NCI-H1417 (cell line): ENCODE measurements around the gene ZNF750.

Experiments
- DNase-seq, 3 experiments: peaks; one replicate each; lab custom pipeline; 2025; lab: John Stamatoyannopoulos, UW

Gene ZNF750

DNA sequence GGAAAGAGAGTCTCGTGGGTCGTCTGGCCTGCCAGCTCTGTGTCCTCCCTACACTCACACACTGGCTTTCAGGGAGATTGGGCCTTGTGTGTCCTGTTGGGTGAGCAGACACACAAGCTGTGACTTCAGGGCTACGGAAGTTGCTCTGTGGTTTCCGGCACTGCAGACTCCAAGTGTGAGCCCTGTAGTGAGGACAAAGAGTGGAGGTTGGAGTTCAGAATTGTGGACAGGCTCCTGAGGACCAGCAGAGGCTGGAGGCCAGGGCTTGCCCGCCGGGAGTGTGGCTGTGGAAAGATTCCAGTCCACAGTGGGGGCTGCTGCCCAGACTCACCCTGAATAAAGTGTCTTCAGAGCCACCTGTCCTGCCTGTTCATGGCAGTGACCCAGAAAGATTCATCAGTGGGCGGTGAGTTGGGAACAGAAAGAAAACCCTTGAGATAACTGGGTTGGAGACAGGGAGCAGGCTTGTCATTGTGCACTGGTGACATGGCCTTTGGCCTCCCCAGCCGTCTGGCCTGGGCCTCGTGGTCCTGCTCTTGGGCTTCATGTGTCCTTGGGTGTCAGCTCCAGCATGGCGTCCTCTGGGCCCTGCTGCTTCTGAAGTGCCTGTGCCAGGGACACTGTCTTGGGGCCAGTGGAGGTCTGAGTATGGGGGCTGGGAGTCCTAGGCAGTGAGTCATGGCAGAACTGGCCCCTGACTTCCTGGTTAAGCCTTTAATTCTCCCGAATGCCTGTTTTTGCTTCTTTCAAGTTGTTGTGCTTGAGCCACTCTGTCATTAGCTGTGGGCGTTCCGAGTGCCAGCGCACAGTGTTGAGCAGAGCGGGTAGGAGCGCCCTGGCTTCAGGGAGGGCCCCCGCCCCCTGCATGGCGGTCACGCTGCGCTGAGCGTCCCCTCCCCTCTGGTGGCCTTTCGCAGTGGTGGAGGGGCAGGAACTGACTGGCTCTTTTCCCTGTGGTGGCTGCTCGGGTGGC is 19.9 kb upstream of the ZNF750 start:
- DNase-seq, result peak; percentile 60 to 88 (median 62)

DNA sequence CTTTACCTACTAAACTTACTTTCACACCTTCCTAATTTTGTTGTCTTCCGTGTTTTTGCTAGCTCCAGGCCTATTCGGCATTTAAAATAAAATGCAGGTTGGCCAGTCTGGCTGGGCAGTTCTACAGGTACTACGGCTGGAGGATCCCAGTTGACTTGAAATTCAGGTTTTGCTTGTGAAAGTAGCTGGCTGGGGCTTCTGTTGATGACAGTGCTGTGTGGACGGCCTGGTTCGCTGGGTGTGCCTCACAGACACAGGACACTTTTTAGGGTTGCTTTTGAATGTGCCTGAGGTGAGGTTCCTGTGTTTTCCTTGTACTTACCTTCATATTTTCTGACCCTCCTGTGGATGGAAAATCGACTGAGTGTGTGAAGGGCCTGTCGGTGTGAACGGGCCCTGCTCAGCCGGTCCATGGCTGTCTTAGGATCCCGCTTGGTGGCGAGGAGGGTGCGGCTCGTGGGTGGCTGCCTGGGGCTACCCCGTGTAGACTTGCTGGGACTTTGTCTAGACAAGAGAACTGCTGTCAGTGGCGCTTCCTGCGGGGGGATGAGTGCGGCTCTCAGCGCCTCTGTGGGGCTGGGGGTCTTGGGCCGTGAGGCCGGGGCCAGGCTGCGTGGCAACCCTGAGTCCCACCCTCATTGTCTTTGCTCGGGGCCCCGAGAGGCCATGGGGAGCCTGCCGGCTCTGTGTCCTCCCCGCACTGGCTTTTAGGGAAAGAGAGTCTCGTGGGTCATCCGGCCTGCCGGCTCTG is 18.7 kb upstream of the ZNF750 start:
- DNase-seq, result no peak

DNA sequence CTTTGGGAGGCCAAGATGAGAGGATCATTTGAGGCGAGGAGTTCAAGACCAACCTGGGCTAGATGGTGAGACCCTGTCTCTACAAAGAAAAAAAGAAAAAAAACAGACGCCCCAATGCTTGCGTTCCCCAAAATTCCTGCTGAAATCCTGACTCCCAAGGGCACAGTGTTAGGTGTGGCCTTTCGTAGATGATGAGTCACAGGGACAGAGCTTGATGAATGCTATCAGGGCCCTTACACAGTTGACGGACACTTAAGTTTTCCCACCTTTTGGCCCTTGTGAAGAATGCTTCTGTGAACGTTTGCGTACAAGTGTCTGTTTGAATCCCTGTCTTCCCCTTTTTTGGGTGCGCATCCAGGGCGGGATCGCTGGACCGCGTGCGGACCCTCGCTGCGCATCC is 16.5 kb upstream of the ZNF750 start:
- DNase-seq, result no peak

DNA sequence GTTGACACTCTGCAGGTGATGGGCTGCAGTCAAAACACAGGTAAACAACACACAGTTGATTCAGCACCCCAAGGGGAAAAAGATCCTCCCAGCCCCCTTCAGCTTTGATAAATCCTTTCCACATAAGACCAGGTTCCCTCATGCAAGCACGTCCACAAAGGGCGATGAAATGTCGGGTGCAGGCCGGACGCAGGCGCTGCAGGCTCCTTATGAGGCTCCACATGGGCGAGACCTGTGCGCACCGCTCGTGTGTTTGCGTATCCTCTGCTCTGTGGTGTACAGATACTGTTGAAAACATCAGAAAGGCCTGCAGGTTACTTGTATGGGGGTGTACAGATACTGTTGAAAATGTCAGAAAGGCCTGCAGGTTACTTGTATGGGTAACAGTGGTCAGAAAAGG is 14.4 kb upstream of the ZNF750 start:
- no peak for DNase-seq

DNA sequence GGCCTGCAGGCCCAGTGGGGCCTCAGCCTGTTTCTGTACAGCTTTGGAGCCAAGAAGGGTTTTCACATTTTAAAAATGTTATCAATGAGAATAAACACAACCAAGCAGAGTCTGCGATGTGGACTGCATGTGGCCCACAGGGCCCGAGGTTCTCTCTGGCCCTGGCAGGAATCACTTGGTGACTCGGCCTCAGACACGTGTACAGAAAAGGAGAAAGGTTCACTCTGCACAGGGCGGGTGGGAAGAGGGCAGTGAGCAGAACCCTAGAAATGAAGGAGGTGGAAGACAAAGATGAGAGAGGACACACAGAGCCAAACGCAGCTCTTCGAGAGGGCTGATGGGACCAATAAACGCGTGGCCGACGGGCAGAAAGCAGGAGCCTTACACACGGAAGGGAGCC is 11.6 kb upstream of the ZNF750 start:
- peak in 1 of 3 experiments; percentile 74 for DNase-seq

DNA sequence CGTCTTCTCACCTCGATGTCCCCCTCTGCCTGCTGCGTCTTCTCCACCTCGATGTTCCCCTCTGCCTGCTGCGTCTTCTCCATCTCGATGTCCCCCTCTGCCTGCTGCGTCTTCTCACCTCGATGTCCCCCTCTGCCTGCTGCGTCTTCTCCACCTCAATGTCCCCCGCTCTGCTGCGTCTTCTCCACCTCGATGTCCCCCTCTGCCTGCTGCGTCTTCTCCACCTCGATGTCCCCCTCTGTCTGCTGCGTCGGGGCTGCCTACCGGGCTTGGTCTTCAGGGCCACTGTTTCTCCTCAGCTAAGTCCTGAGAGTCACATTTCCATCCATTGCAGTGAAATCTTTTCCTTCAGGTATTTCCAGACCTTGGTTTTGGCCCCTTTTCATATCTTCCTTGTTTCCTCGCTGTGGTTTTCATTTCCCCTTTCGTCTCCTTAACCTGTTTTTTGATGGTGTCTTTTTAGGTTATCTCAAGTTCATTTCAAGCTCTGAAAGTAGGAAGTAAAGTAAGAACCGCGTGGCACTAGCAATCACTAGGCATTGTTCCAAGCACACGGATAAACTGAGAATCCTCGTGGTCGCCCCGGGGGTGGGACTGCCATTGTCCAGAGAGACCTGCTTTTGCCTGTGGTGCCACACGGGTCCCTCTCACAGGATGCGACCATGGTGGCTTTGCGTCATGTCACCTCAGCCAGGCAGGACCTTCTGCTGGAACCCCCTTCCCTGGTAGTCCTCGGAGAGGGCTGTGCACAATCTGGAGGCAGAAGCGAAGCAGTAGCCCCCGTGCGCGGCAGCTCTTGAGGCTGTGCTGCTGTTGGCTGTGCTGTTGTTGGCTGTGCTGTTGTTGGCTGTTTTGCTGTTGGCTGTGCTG is 9.5 kb upstream of the ZNF750 start:
- DNase-seq, result no peak

DNA sequence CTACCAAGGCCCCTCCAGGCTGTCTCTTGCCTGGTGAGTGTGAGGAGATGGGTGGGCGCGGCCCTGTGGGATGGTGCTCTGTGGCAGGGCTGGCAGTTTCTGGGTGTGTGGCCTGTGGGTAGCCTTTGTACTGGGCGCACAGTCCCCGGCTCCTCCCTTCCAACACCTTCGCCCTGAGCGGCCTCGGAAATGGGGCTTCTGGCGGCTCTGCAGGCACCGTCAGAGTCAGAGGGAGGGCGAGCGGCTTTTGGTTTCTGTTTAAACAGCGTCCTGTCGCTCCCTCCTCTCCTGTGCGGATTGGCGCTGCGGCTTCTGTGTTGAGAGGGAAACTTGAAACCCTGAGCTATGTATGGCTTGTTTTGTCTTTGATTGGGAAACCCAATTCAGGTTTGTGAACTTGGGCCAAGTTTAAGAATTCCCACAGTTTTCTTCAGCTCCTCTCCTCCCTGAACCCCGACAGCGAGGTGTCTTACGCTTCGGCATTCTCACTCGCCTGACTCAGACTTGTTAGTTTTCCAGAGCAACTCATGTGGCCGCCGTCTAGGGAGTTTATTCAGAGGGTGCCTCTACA is 8.3 kb upstream of the ZNF750 start:
- DNase-seq, result peak in 1 of 3 experiments; percentile 87

DNA sequence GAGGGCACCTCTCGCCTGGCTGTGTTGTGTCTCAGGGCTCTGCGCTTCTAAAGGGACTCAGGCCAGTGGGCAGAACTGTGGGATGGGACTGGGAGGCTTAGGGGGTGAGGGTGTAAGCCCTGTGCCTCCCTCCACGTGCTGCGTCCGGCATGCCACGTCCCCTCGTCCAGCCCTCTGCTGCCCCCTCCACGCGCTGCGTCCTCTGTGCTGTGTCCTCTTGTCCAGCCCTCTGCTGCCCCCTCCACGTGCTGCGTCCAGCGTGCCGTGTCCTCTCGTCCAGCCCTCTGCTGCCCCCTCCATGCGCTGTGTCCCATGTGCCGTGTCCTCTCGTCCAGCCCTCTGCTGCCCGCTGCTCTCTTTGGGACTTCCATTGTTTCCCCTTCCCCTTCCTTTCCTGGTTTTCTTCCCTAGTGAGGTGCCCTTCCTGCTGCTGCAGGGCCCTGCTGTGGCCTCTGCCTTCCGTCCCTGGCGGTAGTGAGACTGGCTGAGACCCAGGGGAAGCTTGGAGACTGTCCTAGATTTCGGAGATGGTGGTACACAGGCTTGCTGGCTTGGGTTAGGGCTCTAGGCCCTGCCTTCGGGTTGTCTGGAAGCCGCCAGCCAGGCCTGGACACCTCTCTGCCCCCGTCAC is 6.4 kb upstream of the ZNF750 start:
- no peak for DNase-seq

DNA sequence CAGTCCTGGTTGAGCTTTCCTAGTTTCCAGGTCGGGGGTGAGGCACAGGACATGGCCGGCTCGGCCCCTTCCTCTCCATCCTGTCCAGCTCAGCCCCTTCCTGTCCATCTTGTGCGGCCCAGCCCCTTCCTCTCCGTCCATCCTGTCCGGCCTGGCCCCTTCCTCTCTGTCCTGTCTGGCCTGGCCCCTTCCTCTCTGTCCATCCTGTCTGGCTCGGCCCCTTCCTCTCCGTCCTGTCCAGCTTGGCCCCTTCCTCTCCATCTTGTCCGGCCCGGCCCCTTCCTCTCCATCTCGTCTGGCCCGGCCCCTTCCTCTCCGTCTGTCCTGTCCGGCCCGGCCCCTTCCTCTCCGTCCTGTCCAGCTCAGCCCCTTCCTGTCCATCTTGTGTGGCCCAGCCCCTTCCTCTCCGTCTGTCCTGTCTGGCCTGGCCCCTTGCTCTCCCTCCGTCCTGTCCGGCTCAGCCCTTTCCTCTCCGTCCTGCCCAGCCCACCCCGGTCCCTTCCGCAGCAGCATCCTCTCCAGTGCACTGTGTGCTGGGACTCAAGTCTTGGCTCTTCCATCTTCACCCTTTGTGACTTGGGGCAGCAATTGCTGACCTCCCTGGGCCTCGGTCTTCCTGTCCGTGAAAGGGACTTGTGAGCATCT is 5.5 kb upstream of the ZNF750 start:
- DNase-seq, result no peak

DNA sequence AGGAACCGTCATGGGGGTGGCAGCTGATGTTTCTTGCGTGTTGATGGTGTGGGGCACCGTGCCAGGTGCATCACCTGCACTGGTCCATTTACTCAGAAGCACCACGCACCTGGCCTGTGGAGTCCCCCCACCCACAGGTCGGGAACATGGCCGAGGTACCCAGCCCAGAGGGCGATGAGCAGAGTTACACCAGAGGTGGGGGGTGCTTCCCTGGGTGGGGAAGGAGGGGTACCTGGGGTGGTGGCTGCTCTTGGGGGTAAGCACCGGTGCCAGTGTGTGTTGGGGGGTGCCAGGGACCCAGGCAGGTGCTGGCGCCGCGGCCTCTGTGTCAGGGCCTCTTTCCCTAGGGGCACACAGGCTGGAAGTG is 5.0 kb upstream of the ZNF750 start:
- peak; percentile 33 to 68 (median 54) for DNase-seq

DNA sequence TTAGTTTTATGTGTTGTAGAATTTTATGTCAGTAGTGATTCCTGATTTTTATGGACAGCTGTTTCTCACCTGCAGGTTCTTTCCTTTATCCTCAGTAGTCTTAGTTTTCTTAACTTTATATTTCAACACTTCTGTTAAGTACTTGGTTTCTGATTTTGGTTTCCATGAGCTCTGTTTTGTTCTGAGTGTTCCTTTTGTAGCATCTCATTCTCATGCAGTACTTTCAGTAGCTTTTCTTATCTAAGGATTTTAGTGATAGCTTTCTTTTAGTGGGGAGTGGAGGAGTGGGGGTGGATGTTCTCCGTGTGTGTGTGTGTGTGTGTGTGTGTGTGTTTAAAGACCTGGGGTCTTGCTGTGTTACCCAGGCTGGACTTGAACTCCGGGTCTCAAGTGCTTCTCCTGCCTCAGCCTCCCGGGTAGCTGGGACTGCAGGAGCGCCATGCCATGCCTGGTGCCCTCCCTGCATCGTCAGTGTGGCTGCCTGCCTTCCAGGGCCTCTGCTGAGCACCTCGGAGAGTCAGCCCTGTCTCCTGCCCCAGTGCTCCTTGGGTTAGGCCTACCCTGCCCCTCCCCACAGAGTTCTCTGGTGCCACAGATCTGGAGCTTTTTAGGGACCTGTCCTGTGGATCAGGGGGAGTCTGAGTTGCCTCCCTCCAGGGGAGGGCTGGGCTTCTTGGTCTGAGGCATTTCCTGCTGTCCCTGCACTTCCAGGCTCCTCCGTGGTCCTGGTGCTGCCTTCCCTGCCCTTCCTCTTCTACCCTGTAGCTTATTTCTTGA is 4.3 kb upstream of the ZNF750 start:
- DNase-seq, result peak in 1 of 3 experiments; percentile 54

DNA sequence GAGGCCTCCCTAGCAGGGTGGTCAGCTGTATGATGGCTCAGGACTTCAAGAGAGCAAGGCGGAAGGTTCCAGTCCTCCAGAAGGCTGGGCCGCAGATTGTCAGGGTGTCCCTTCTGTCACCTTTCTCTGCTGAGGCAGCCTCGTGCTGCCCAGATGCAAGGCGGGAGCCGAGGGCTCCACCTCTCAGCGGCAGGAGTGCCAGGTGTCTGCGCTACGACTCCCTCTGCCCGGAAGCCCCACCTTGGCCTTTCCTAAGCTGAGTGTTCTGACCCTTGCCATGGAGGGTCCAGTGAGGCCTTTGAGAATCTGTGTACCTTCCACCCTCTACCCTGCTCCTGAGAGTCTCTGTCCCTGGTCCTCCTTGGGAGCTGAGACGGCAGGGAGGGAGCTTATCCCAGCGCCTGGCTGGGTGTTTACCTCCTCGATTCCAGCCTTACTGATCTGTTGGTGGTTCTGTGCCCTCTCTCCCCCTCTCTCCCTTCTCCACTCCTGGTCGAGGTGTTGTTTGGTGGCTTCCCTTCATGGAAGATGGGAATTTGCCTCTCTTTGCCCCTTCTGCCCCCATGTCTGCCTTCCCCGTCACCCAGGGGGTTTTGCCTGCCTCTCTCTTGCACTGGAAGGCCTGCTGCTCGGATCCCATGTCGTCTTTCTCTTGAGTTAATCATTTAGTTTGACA is 2.2 kb upstream of the ZNF750 start:
- DNase-seq, result peak in 1 of 3 experiments; percentile 43

DNA sequence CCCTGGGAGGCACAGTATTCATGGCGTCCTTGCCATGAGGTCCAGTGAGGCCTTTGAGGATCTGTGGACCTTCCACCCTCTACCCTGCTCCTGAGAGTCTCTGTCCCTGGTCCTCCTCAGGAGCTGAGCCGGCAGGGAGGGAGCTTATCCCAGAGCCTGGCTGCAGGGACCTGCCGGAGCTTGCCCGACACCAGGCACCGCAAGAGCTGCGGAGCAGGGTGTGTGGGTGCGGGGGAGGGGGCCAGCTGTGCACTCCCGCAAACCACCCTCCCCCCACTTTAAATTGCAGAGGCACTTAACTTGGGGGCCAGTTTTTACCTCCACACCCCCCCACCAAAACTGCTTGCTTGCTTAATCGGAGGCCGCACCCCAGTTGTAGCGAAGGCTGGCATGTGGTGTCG is 609 bp upstream of the ZNF750 start:
- peak in 2 of 3 experiments; percentile 7 to 50 for DNase-seq

DNA sequence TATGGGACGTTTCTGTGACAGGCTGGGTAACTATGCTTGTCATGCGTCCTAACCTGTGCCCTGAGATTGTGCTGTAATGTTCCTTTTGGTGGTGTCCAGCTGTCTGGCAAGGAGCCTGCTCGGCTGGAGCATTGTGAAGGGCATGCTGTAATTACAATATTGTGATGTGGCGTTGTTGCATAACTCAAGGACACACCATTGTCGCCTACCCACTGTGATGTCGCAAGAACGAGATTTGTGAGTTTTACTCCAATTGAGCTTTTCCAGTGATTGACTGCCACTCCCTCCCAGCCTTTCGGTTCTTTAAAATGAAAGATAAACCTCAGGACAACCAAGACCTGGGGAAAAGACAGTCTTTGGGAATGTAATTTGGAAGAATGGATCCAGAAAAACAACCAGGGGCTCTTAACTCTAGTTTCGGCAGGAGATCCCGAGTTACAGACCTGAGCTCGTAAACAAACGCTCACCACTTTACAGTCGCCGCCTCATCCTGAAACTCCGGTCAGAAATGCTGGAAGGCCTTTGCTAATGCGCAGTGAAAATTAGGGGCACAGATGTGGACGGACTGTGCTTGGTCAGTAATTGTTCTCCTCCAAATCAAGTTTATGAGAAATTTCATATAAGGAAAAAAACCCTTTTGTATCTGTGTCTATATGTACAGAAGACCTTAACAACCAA is 1.3 kb downstream of the ZNF750 start:
- peak in 1 of 3 experiments; percentile 39 for DNase-seq

DNA sequence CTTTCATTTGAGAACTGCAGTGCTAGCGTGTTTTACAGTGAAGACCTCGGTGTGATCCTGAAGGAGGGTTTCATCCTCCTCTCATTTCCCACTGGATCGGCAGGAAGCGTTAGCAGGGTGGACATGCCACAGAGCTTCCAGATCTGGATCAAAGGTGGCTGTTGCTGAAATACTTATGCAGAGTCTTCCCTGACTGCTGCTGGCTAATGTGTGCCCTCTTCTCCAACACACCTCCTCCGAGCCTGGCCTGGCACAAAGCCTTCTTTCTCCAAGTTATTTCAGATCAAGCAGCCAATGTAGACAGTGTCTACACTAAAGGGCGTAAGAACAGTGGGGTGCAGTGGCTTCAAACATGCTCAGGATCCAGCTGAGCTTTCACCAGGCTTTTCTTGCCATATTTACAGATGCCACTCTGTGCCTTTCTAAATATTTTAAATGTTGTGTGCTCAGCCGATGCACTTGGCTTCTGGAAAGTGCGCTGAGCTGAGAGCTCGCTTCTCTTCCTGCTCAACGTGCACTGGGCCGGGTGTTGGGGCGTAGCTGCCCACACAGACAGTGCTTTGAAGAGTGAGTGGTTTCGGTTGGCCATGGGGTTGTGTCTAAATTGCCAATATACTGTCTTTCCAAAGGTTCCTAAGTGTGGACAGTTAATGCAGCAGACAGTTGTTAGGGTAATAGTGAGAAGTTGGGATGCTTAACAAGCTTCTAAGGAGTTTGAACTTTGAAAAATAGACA is 2.1 kb downstream of the ZNF750 start:
- peak in 1 of 3 experiments; percentile 45 for DNase-seq

DNA sequence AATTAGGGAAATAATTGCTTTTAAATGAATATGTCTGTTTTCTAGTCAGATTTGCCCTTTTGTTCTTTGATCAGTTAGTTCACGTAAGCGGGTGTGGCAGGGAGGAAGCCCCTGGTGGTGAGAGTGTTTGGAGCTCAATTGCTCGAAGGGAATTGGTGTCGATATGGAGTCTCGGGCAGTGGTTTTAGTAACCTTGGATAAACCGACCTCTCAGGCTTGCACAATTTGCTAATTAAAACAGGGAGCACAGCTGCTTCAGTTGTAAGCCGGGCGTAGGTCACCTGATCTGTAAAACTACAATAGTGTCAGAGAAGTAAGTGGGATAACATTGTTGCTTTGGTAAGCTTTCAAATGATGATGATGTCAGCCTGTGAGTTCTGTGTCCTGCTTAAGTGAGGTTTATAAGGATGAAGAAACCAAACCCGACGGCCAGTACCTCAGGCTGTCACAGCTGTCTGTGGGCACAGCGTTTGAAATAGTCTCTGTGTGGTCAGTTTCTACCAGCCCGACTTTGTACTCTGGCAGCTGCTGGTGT is 2.9 kb downstream of the ZNF750 start:
- DNase-seq, result peak in 1 of 3 experiments; percentile 71

DNA sequence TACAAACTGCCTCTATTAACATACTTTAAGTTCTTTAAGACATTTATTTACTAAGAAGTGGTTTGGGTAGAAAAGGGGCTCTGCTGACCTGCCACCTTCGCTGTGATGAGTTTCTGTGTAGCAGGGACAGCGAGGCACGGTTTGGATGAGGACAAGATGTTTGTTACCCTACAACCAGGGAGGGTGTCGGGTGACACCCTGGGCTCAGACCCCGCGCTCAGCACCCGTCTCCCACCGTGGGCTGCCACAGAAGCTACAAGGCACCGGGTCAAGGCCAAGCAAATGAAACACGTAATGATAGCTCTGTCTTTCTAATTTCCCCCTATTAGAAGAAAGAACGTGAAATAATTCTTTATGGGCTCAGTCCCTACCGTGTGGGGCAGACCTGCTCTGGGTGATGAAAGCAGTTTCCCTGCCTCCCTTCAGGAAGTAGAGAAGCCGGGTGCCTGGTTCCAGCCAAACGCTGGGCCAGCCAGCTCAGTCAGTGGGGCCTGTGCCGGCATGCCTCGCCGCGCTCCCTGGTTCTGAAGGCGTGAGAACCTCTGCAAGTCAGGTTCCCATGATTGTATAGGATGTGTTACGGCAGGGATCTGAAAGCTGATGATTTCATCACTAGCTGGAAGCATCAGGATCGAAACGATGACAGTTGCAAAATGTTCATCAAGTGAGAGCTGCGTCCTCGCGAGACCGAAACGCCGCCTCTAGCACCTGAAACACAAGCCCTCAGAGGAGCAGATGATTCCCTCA is 3.9 kb downstream of the ZNF750 start:
- DNase-seq, result peak in 1 of 3 experiments; percentile 68
